ENCODE data around the gene PLCB2.

- no peak for TF ChIP-seq REST (IDR thresholded peaks at IDR 0.05; ENCODE audit: insufficient read depth in 1 of 2, low read depth in 2 of 2, low read length in 1 of 2)
- no peak for TF ChIP-seq CTCF (IDR thresholded peaks at IDR 0.05)
- TF ChIP-seq SIN3A (IDR thresholded peaks at IDR 0.05; ENCODE audit: borderline replicate concordance, insufficient read depth, low read depth, low read length), result no peak
Observed at GRCh38 chr15:40353697-40354096, 46.0 kb upstream of the PLCB2 start.

Data from Panc1 (cell line).